ENCODE results near the gene ZNF892. TPM values are rescaled to one million over a fixed set of nuclear protein-coding genes. Genes with fewer than 3 reads are reported as not detected.

Gene ZNF892
- total and polyA plus RNA-seq, 2 of the 8 experiments (the other 6 are each of a cell fraction or from before 2014, with no cell fraction given), result 1.4 to 10.7 TPM

DNA sequence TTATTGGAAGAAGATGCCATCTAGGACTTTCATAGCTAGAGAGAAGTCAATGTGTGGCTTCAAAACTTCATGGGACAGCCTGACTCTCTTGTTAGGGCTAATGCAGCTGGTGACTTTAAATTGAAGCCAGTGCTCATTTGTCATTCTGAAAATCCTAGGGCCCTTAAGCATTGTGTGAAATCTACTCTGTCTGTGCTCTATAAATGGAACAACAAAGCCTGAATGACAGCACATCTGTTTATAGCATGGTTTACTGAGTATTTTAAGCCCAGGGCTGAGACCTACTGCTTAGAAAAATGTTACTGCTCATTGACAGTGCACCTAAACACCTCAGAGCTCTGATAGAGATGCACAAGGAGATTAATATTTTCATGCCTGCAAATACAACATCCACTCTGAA is 30.8 kb downstream of the ZNF892 start (continued):
- TF ChIP-seq EP300 (IDR thresholded peaks at IDR 0.05; ENCODE audit: borderline replicate concordance in 1 of 2, low read depth in 2 of 2, low read length in 2 of 2) (no peak), YY1 (IDR thresholded peaks at IDR 0.05; ENCODE audit: low read depth, low read length) (no peak), SIX5 (IDR thresholded peaks at IDR 0.05; ENCODE audit: low read depth, low read length) (no peak), CBX5 (IDR thresholded peaks at IDR 0.05; ENCODE audit: low read depth, low read length) (no peak), KDM1A (IDR thresholded peaks at IDR 0.05; ENCODE audit: borderline replicate concordance, low read length) (no peak)
- TF ChIP-seq, protein P1, sequence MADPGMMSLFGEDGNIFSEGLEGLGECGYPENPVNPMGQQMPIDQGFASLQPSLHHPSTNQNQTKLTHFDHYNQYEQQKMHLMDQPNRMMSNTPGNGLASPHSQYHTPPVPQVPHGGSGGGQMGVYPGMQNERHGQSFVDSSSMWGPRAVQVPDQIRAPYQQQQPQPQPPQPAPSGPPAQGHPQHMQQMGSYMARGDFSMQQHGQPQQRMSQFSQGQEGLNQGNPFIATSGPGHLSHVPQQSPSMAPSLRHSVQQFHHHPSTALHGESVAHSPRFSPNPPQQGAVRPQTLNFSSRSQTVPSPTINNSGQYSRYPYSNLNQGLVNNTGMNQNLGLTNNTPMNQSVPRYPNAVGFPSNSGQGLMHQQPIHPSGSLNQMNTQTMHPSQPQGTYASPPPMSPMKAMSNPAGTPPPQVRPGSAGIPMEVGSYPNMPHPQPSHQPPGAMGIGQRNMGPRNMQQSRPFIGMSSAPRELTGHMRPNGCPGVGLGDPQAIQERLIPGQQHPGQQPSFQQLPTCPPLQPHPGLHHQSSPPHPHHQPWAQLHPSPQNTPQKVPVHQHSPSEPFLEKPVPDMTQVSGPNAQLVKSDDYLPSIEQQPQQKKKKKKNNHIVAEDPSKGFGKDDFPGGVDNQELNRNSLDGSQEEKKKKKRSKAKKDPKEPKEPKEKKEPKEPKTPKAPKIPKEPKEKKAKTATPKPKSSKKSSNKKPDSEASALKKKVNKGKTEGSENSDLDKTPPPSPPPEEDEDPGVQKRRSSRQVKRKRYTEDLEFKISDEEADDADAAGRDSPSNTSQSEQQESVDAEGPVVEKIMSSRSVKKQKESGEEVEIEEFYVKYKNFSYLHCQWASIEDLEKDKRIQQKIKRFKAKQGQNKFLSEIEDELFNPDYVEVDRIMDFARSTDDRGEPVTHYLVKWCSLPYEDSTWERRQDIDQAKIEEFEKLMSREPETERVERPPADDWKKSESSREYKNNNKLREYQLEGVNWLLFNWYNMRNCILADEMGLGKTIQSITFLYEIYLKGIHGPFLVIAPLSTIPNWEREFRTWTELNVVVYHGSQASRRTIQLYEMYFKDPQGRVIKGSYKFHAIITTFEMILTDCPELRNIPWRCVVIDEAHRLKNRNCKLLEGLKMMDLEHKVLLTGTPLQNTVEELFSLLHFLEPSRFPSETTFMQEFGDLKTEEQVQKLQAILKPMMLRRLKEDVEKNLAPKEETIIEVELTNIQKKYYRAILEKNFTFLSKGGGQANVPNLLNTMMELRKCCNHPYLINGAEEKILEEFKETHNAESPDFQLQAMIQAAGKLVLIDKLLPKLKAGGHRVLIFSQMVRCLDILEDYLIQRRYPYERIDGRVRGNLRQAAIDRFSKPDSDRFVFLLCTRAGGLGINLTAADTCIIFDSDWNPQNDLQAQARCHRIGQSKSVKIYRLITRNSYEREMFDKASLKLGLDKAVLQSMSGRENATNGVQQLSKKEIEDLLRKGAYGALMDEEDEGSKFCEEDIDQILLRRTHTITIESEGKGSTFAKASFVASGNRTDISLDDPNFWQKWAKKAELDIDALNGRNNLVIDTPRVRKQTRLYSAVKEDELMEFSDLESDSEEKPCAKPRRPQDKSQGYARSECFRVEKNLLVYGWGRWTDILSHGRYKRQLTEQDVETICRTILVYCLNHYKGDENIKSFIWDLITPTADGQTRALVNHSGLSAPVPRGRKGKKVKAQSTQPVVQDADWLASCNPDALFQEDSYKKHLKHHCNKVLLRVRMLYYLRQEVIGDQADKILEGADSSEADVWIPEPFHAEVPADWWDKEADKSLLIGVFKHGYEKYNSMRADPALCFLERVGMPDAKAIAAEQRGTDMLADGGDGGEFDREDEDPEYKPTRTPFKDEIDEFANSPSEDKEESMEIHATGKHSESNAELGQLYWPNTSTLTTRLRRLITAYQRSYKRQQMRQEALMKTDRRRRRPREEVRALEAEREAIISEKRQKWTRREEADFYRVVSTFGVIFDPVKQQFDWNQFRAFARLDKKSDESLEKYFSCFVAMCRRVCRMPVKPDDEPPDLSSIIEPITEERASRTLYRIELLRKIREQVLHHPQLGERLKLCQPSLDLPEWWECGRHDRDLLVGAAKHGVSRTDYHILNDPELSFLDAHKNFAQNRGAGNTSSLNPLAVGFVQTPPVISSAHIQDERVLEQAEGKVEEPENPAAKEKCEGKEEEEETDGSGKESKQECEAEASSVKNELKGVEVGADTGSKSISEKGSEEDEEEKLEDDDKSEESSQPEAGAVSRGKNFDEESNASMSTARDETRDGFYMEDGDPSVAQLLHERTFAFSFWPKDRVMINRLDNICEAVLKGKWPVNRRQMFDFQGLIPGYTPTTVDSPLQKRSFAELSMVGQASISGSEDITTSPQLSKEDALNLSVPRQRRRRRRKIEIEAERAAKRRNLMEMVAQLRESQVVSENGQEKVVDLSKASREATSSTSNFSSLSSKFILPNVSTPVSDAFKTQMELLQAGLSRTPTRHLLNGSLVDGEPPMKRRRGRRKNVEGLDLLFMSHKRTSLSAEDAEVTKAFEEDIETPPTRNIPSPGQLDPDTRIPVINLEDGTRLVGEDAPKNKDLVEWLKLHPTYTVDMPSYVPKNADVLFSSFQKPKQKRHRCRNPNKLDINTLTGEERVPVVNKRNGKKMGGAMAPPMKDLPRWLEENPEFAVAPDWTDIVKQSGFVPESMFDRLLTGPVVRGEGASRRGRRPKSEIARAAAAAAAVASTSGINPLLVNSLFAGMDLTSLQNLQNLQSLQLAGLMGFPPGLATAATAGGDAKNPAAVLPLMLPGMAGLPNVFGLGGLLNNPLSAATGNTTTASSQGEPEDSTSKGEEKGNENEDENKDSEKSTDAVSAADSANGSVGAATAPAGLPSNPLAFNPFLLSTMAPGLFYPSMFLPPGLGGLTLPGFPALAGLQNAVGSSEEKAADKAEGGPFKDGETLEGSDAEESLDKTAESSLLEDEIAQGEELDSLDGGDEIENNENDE (IDR thresholded peaks at IDR 0.05; ENCODE audit: insufficient replicate concordance, low read length), result no peak
